B cell (primary cell): Measurements from ENCODE around the gene TOM1L1.

ENCODE experiments used
- EZH2 ChIP-seq: IDR thresholded peaks from 2 replicates; pipeline ENCODE4 v1.6.1; 2012; ENCODE audit warnings: borderline replicate concordance, low read depth, mild to moderate bottlenecking, moderate library complexity, low read length; ENCODE audit not compliant: insufficient read depth, poor library complexity, severe bottlenecking
- TF ChIP-seq, protein P1 (sequence below): fragments of 200-600 bp; IDR thresholded peaks from one replicate; pipeline ENCODE4 v1.8.0; 2022; ENCODE audit warnings: antibody characterized with exemption, mild to moderate bottlenecking

DNA sequence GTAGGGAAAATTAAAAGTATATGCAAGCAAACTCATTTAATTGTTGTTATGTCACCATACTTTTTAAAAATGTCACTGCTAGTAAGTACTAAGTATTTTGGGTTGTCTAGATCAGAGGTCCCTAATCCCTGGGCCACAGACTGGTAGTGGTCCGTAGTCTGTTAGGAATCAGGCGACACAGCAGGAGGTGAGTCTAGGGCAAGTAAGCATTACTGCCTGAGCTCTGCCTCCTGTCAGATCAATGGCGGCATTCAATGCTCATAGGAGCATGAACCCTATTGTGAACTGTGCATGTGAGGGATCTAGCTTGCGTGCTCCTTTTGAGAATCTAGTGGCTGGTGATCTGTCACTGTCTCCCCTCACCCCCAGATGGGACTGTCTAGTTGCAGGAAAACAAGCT is 89.5 kb downstream of the TOM1L1 start:
- TF ChIP-seq, protein P1, sequence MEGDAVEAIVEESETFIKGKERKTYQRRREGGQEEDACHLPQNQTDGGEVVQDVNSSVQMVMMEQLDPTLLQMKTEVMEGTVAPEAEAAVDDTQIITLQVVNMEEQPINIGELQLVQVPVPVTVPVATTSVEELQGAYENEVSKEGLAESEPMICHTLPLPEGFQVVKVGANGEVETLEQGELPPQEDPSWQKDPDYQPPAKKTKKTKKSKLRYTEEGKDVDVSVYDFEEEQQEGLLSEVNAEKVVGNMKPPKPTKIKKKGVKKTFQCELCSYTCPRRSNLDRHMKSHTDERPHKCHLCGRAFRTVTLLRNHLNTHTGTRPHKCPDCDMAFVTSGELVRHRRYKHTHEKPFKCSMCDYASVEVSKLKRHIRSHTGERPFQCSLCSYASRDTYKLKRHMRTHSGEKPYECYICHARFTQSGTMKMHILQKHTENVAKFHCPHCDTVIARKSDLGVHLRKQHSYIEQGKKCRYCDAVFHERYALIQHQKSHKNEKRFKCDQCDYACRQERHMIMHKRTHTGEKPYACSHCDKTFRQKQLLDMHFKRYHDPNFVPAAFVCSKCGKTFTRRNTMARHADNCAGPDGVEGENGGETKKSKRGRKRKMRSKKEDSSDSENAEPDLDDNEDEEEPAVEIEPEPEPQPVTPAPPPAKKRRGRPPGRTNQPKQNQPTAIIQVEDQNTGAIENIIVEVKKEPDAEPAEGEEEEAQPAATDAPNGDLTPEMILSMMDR, result no peak
- no peak for TF ChIP-seq EZH2
